ENCODE results near the gene BHMT2.
A peak's percentile ranks its signal among the peaks of the same experiment; 100 is the strongest.

BHMT2 gene

GRCh38 chr5:79122973-79123372 lies 53.4 kb downstream of the BHMT2 start:
- no peak for DNase-seq (ENCODE audit: low spot score)
- in situ Hi-C loops (cut with MboI; ENCODE audit: low sequenced_read_pairs, unreplicated experiment): no loop called here
- TF ChIP-seq CTCF (IDR thresholded peaks at IDR 0.05; ENCODE audit: borderline replicate concordance, control extremely low read depth, extremely low read depth, insufficient read depth, missing control alignments): no peak

GRCh38 chr5:79124607-79125006 lies 55.0 kb downstream of the BHMT2 start:
- no peak for TF ChIP-seq CTCF (IDR thresholded peaks at IDR 0.05; ENCODE audit: borderline replicate concordance, control extremely low read depth, extremely low read depth, insufficient read depth, missing control alignments)
- no peak for DNase-seq (ENCODE audit: low spot score)
- in situ Hi-C loops (cut with MboI; ENCODE audit: low sequenced_read_pairs, unreplicated experiment): no loop called here

GRCh38 chr5:79130781-79131180 lies 61.2 kb downstream of the BHMT2 start:
- DNase-seq (ENCODE audit: low spot score): no peak
- TF ChIP-seq CTCF (IDR thresholded peaks at IDR 0.05; ENCODE audit: borderline replicate concordance, control extremely low read depth, extremely low read depth, insufficient read depth, missing control alignments): no peak
- in situ Hi-C loops (cut with MboI; ENCODE audit: low sequenced_read_pairs, unreplicated experiment): loop anchor here (10.0 kb wide), 1 partner anchor 236 kb away; no protein-coding TSS in a partner anchor

- TF ChIP-seq CTCF (IDR thresholded peaks at IDR 0.05; ENCODE audit: borderline replicate concordance, control extremely low read depth, extremely low read depth, insufficient read depth, missing control alignments): peak; percentile 31
- DNase-seq (ENCODE audit: low spot score): peak; percentile 32
- in situ Hi-C loops (cut with MboI; ENCODE audit: low sequenced_read_pairs, unreplicated experiment): loop anchor here (10.0 kb wide), 1 partner anchor 238 kb away; no protein-coding TSS in a partner anchor
Observed at GRCh38 chr5:79133121-79133656, 63.6 kb downstream of the BHMT2 start.

- peak; percentile 69 for DNase-seq (ENCODE audit: low spot score)
- TF ChIP-seq CTCF (IDR thresholded peaks at IDR 0.05; ENCODE audit: borderline replicate concordance, control extremely low read depth, extremely low read depth, insufficient read depth, missing control alignments): peak; percentile 73
- in situ Hi-C loops (cut with MboI; ENCODE audit: low sequenced_read_pairs, unreplicated experiment): loop anchor here (10.0 kb wide), 1 partner anchor 239 kb away; no protein-coding TSS in a partner anchor
Observed at GRCh38 chr5:79133657-79134451, 64.3 kb downstream of the BHMT2 start.

- DNase-seq (ENCODE audit: low spot score): no peak
- in situ Hi-C loops (cut with MboI; ENCODE audit: low sequenced_read_pairs, unreplicated experiment): loop anchor here (10.0 kb wide), 1 partner anchor 241 kb away; no protein-coding TSS in a partner anchor
- no peak for TF ChIP-seq CTCF (IDR thresholded peaks at IDR 0.05; ENCODE audit: borderline replicate concordance, control extremely low read depth, extremely low read depth, insufficient read depth, missing control alignments)
Observed at GRCh38 chr5:79135790-79136553, 66.4 kb downstream of the BHMT2 start.

All from GM13976 (cell line).